ENCODE data around the gene PLPP7.
"Not testable (repeated sequence)": the region's sequence is repeated elsewhere in the genome, so short reads cannot be mapped to it uniquely, and the experiment has no call there.

PLPP7 gene

DNA sequence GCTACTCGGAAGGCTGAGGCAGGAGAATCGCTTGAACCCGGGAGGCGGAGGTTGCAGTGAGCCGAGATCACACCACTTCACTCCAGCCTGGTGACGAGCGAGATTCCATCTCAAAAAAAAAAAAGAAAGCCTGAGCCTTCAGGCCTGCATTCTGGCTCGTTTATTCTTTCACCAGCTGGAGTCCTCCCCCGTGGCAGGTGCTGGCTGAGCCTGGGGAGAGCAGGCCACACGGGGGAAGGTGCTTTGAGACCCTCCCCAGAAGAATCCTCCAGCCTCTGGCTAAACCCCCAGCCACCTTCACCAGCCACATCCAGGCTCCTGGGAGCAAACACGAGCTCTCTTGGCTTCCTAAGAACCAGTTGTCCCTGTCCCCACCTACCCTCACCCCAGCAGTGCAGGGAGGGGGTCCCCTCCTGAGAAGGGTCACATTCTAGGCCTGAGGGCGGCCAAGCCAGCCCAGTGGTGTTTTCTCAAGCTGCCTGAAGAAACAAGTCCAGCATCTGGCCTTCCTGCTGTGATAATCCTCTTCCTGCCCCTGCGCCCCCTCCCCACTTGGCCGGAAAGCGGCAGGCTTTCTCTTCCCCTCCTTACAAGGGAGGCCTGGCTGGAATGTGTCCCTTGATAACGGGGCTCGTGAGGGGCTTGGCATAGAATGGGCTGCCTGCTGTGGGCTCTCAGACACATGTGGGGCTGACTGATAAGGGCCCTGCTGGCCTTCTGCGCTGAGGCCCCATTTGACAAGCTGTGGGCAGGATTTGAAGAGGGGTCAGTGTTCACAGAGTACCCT, 41.5 kb downstream of the PLPP7 start:
- no peaks in the 10 kb centered on the region for H3K36me3 ChIP-seq (ENCODE audit: insufficient read depth, low read length)
- H3K27me3 ChIP-seq (ENCODE audit: control insufficient read depth, insufficient read depth, low read length) = peaks cover 24% of the 10 kb centered on the region
- H3K9me3 ChIP-seq (replicated peaks; ENCODE audit: low read length) = no peaks in the 10 kb centered on the region
- H3K4me1 ChIP-seq (ENCODE audit: control insufficient read depth, insufficient read depth, low read length) = peaks cover 4% of the 10 kb centered on the region
- H3K4me3 ChIP-seq (ENCODE audit: low read length) = no peak overlapping the region
- no peak overlapping the region for H3K4me2 ChIP-seq (ENCODE audit: low read length)
- H3K9ac ChIP-seq (ENCODE audit: low read depth, low read length) = no peak overlapping the region

DNA sequence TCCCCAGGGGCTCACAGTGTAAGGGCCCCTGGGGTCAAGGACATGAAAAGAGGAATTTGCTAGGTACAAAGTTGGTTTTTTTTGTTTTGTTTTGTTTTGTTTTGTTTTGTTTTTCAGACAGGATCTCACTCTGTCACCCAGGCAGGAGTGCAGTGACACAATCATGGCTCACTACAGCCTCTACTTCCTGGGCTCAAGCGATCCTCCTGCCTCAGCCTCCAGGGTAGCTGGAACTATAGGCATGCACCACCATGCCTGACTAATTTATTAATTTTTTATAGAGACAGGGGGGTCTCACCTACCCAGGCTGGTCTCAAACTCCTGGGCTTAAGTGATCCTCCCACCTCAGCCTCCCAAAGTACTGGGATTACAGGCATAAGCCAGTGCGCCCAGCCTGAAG, 42.5 kb downstream of the PLPP7 start:
- not testable (repeated sequence) for H3K4me1 ChIP-seq (ENCODE audit: control insufficient read depth, insufficient read depth, low read length); H3K36me3 ChIP-seq (ENCODE audit: insufficient read depth, low read length); H3K9ac ChIP-seq (ENCODE audit: low read depth, low read length); H3K4me2 ChIP-seq (ENCODE audit: low read length); H3K4me3 ChIP-seq (ENCODE audit: low read length); H3K9me3 ChIP-seq (replicated peaks; ENCODE audit: low read length)
- H3K27me3 ChIP-seq (ENCODE audit: control insufficient read depth, insufficient read depth, low read length) = peaks cover 24% of the 10 kb centered on the region

DNA sequence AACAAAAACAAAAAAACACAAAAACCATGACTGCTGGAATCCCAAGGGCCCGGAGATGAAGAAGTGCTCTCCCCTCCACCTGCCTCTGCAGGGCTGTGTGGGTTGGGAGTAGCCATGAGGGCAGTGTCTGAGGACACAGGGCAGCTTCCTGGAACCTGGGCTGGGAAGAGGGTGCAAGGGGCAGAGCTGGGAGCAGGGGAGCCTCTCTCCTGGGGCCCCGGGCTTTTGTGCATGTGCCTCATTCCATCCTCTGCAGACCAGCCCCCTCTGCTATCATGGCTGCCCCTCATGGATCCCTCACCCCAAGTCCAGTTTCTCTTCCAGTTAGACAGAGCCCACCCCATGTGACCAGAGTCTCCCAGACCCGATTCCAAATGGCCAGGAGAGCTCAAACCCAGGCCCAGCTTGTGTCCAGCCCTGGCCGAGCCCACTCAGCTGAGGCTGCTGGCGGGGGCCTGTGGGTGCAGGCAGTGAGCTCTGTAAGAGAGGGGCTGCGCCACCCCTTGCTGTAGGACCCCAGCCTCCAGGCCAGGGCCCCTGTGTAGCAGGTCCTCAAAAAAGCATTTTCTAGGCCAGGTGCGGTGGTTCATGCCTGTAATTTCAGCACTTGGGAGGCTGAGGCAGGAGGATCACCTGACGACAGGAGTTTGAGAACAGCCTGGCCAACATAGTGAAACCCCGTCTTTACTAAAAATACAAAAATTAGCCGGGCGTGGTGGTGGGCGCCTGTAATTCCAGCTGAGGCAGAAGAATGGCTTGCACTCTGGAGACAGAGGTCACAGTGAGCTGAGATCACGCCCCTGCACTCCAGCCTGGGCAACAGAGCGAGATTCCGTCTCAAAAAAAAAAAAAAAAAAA, 44.5 kb downstream of the PLPP7 start:
- Histone ChIP-seq H3K9me3 (replicated peaks; ENCODE audit: low read length) (no peaks in the 10 kb centered on the region), H3K9ac (ENCODE audit: low read depth, low read length) (no peak overlapping the region), H3K4me2 (ENCODE audit: low read length) (no peak overlapping the region), H3K27me3 (ENCODE audit: control insufficient read depth, insufficient read depth, low read length) (peaks cover 13% of the 10 kb centered on the region), H3K4me1 (ENCODE audit: control insufficient read depth, insufficient read depth, low read length) (peaks cover 4% of the 10 kb centered on the region), H3K4me3 (ENCODE audit: low read length) (no peak overlapping the region), H3K36me3 (ENCODE audit: insufficient read depth, low read length) (no peaks in the 10 kb centered on the region)

DNA sequence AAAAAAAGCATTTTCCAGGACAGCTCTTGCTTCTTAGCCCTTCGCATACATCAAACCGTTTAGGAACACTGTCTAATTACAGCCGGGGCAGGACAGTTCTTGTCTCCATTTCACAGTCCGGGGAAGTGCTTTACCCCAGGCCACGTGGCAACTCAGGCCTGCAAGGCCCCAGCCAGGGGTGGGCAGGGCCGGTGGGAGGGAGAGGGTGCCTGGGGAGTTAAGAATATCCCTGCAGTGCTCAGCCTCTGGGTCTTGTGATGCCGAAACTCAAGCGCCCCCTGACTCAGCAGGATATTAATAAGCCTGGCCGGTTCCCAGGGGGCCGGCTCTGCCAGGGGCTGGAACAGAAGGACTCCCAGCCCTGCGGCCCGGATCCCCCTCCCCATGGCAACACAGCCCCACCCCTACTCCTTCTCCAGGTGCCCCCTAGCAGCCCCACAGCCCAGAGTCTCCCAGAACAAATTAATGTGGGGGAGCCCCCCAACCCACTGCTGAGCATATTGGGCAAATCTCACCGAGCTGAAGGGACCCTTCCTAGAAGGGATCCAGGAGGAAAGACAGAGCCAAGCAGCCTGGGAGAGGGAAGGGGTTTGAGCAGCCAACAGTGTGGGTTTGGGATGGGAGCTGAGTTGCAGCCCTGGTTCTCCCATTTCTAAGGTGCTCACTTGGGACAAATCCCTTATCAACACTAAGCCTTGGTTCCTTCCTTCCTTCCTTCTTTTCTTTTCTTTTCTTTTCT, 45.3 kb downstream of the PLPP7 start:
- no peaks in the 10 kb centered on the region for H3K9me3 ChIP-seq (replicated peaks; ENCODE audit: low read length)
- H3K36me3 ChIP-seq (ENCODE audit: insufficient read depth, low read length) = no peaks in the 10 kb centered on the region
- H3K4me1 ChIP-seq (ENCODE audit: control insufficient read depth, insufficient read depth, low read length) = peaks cover 4% of the 10 kb centered on the region
- no peak overlapping the region for H3K4me3 ChIP-seq (ENCODE audit: low read length)
- H3K4me2 ChIP-seq (ENCODE audit: low read length) = no peak overlapping the region
- no peak overlapping the region for H3K9ac ChIP-seq (ENCODE audit: low read depth, low read length)
- peaks cover 5% of the 10 kb centered on the region for H3K27me3 ChIP-seq (ENCODE audit: control insufficient read depth, insufficient read depth, low read length)

DNA sequence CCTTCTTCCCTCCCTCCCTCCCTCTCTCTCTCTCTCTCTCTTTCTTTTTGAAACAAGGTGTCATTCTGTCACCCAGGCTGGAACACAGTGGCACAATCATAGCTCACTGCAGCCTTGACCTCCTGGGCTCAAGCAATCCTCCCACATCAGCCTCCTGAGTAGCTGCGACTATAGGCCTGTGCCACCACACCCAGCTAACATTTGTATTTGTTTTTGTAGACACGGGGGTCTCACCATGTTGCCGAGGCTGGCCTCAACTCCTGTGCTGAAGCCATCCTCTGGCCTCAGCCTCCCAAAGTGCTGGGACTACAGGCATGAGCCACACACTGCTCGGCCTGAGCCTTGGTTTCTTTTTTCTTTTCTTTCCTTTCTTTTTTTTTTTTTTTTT, 45.8 kb downstream of the PLPP7 start:
- Histone ChIP-seq H3K4me3 (ENCODE audit: low read length) (no peak overlapping the region), H3K27me3 (ENCODE audit: control insufficient read depth, insufficient read depth, low read length) (no peaks in the 10 kb centered on the region), H3K36me3 (ENCODE audit: insufficient read depth, low read length) (no peaks in the 10 kb centered on the region), H3K9ac (ENCODE audit: low read depth, low read length) (no peak overlapping the region), H3K4me2 (ENCODE audit: low read length) (no peak overlapping the region), H3K4me1 (ENCODE audit: control insufficient read depth, insufficient read depth, low read length) (peaks cover 4% of the 10 kb centered on the region), H3K9me3 (replicated peaks; ENCODE audit: low read length) (no peaks in the 10 kb centered on the region)

DNA sequence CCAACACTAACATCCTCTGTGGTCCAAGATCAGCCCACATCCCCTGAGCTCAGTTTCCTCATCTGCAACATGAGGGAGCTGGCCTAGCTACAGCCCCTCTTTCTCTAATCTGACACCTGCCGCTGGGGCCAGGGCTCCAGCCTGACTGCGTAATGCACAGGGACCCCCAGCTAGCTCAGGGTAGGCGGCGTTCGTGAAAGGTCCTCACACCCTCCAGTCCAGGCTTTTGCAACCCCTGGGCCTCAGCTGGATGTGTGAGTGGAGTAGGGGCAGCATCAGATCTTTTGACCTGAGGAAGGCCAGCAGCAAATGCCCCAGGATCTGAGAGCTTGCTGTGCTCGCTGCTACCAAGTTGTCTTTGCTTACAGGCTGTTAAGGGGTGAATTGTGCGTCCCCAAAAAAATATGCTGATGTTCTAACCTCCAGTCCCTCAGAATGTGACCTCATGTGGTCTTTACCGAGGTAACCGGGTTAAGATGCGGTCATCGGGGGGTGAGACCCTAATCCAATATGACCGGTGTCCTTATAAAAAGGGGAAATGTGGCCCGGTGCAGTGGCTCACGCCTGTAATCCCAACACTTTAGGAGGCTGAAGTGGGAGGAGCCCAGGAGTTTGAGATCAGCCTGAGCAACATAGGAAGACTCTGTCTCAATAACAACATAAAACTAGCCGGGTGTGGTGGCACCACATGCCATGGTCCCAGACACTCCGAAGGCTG, 47.8 kb downstream of the PLPP7 start:
- no peaks in the 10 kb centered on the region for H3K36me3 ChIP-seq (ENCODE audit: insufficient read depth, low read length)
- H3K9me3 ChIP-seq (replicated peaks; ENCODE audit: low read length) = no peaks in the 10 kb centered on the region
- H3K4me2 ChIP-seq (ENCODE audit: low read length) = no peak overlapping the region
- peaks cover 4% of the 10 kb centered on the region for H3K4me1 ChIP-seq (ENCODE audit: control insufficient read depth, insufficient read depth, low read length)
- H3K9ac ChIP-seq (ENCODE audit: low read depth, low read length) = no peak overlapping the region
- H3K4me3 ChIP-seq (ENCODE audit: low read length) = no peak overlapping the region
- H3K27me3 ChIP-seq (ENCODE audit: control insufficient read depth, insufficient read depth, low read length) = no peaks in the 10 kb centered on the region

DNA sequence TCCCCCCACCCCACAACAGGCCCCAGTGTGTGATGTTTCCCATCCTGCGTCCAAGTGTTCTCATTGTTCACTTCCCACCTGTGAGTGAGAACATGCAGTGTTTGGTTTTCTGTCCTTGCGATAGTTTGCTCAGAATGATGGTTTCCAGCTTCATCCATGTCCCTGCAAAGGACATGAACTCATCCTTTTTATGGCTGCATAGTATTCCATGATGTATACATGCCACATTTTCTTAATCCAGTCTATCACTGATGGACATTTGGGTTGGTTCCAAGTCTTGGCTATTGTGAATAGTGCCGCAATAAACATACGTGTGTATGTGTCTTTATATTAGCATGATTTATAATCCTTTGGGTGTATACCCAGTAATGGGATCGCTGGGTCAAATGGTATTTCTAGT, 49.7 kb downstream of the PLPP7 start:
- not testable (repeated sequence) for H3K27me3 ChIP-seq (ENCODE audit: control insufficient read depth, insufficient read depth, low read length); H3K4me3 ChIP-seq (ENCODE audit: low read length); H3K9ac ChIP-seq (ENCODE audit: low read depth, low read length); H3K4me1 ChIP-seq (ENCODE audit: control insufficient read depth, insufficient read depth, low read length); H3K4me2 ChIP-seq (ENCODE audit: low read length); H3K36me3 ChIP-seq (ENCODE audit: insufficient read depth, low read length); H3K9me3 ChIP-seq (replicated peaks; ENCODE audit: low read length)

DNA sequence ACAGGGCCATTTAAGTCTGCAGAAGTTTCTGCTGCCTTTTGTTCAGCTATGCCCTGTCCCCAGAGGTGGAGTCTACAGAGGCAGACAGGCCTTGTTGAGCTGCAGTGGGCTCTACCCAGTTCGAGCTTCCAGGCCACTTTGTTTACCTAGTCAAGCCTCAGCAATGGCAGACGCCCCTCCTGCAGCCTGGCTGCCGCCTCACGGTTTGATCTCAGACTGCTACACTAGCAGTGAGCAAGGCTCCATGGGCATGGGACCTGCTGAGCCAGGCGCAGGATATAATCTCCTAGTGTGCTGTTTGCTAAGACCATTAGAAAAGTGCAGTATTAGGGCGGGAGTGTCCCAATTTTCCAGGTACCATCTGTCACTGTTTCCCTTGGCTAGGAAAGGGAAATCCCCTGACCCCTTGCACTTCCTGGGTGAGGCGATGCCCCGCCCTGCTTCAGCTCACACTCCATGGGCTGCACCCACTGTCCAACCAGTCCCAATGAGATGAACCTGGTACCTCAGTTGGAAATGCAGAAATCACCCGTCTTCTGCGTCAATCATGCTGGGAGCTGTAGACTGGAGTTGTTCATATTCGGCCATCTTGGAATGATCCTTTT, 55.5 kb downstream of the PLPP7 start:
- H3K4me2 ChIP-seq (ENCODE audit: low read length); H3K9me3 ChIP-seq (replicated peaks; ENCODE audit: low read length); H3K9ac ChIP-seq (ENCODE audit: low read depth, low read length); H3K4me3 ChIP-seq (ENCODE audit: low read length); H3K4me1 ChIP-seq (ENCODE audit: control insufficient read depth, insufficient read depth, low read length); H3K27me3 ChIP-seq (ENCODE audit: control insufficient read depth, insufficient read depth, low read length); H3K36me3 ChIP-seq (ENCODE audit: insufficient read depth, low read length): not testable (repeated sequence)

DNA sequence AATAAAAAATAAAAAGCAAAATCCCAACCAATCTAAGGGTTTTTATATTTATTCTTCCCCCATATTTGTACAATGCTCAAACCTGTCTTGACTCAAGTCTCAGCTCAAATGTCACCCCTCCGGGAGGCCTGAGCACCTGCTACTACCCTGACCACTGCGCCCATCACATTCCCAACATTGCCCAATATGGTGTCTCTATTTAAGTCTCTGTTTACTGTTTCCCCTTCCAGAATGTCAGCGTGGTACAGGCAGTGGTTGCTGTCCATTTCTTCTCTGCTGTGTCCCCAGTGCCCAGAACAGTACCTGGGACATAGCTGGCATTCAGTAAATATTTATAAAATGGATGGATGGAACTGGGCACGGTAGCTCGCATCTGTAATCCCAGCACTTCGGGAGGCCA, 57.0 kb downstream of the PLPP7 start:
- H3K27me3 ChIP-seq (ENCODE audit: control insufficient read depth, insufficient read depth, low read length) = peaks cover 7% of the 10 kb centered on the region
- H3K4me3 ChIP-seq (ENCODE audit: low read length) = no peak overlapping the region
- no peak overlapping the region for H3K4me2 ChIP-seq (ENCODE audit: low read length)
- H3K4me1 ChIP-seq (ENCODE audit: control insufficient read depth, insufficient read depth, low read length) = peaks cover 4% of the 10 kb centered on the region
- no peaks in the 10 kb centered on the region for H3K9me3 ChIP-seq (replicated peaks; ENCODE audit: low read length)
- H3K36me3 ChIP-seq (ENCODE audit: insufficient read depth, low read length) = no peaks in the 10 kb centered on the region
- no peak overlapping the region for H3K9ac ChIP-seq (ENCODE audit: low read depth, low read length)

DNA sequence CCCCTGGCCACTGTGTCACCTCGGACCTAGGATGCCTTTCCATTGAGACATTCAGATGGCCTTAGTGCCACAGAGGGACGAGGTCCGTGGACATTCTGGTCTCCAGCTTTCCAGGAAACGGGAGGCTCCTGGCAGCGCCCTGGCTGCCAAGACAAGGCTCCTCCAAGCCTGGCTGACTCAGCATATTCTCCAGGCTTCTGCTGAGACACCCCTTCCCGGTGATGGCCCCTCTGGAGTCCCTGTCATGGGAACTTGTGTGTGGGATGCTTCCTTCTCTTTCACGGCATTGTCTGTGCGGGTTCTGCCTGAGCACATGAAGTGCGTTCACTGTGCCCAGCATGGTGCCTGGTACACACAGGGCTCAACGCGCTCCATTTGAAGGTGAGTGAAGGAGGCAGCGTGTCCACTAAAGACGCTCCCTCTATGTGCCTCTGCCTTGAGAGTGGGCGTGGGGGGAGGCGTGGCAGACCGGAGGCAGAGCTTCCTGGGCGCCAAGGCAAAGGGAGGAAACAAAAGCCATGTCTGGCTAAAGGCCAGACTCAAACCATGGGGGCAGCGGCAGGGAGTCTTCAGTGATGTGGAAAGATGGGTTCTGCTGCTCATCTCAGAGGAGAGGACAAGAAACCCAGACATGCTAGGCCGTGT, 58.0 kb downstream of the PLPP7 start:
- Histone ChIP-seq H3K4me2 (ENCODE audit: low read length) (no peak overlapping the region), H3K27me3 (ENCODE audit: control insufficient read depth, insufficient read depth, low read length) (peaks cover 7% of the 10 kb centered on the region), H3K36me3 (ENCODE audit: insufficient read depth, low read length) (no peaks in the 10 kb centered on the region), H3K4me1 (ENCODE audit: control insufficient read depth, insufficient read depth, low read length) (peaks cover 4% of the 10 kb centered on the region), H3K9me3 (replicated peaks; ENCODE audit: low read length) (no peaks in the 10 kb centered on the region), H3K4me3 (ENCODE audit: low read length) (no peak overlapping the region), H3K9ac (ENCODE audit: low read depth, low read length) (no peak overlapping the region)
